Activated T-helper 9 cell treated with anti-CD3 and anti-CD28 coated beads, Interleukin-2, amount 50 U/mL, for 16 hours (primary cell): Measurements from ENCODE around the gene SDHAF4.
"Not testable (repeated sequence)": the region's sequence is repeated elsewhere in the genome, so short reads cannot be mapped to it uniquely, and the experiment has no call there.

Source experiments
- DNase-seq: peaks from one replicate; pipeline ENCODE4 v3.0.0-alpha.2; 2020; ENCODE audit warnings: low read depth

The SDHAF4 gene

DNA sequence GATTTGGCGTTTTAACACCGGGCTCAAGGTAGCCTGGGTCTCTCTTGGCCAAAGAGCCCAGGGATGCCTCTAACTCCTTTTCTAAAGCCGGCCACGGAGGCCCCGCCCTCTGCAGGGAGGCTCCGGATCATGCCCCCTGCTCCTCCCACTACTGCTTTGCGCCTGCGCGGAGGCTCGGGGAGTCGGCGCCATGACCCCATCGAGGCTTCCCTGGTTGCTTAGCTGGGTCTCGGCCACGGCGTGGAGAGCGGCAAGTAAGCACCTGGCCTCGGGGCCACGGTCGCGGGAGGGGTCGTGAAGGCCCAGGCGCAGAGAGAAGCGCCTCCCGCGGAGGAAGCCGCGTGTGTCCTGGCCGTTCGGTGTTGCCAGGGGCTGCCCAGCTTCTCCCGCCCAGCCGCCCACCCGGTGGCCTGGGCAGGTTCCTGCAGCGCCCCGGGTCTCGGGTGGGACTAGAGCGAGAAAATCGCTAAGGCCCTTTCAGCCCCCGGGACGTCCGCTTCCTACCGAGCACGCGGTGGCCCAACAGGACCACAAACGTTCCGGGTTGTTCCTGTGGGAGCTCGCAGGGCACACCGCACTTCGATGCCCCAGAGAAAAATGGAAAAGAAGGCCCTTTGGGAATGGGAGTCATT is at the start of gene SDHAF4:
Gene SDHAF4 (plus strand): TSS at position 180 of the 632 bp plus-strand sequence. CDS start 11 bp downstream, at position 191.
- DNase-seq = peak; percentile 92

DNA sequence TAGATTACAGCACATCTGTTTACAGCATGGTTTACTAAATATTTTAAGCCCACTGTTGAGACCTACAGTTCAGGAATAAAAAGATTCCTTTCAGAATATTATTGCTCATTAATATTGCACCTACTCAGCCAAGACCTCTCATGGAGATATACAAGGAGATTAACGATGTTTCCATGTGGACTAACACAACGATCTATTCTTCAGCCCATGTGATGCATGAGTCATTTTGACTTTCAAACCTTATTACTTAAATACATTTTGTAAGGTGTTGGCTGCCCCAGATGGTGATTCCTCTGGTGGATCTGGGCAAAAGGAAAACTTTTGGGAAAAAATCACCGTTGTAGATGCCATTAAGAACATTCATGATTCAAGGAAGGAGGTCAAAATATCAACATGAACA is 48.0 kb upstream of the SDHAF4 start:
- DNase-seq = no peak

DNA sequence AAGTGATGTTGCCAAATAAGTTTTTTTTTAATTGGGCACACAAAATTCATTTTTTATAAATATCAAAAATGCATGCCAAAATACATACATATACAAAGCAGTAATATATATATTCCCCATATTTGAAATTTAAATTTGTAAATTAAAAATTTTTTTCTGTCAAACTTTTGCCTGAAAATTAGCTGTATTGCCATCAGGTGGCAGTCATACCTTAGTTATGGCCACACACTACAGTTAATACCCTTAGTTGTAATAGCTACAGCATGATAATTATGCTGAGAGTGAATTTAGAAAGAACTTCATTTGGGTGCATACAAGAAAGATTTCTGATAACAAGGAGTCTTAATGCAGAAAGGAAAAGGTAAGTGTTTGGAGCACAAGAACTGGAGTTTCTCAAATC is 46.2 kb upstream of the SDHAF4 start:
- no peak for DNase-seq

DNA sequence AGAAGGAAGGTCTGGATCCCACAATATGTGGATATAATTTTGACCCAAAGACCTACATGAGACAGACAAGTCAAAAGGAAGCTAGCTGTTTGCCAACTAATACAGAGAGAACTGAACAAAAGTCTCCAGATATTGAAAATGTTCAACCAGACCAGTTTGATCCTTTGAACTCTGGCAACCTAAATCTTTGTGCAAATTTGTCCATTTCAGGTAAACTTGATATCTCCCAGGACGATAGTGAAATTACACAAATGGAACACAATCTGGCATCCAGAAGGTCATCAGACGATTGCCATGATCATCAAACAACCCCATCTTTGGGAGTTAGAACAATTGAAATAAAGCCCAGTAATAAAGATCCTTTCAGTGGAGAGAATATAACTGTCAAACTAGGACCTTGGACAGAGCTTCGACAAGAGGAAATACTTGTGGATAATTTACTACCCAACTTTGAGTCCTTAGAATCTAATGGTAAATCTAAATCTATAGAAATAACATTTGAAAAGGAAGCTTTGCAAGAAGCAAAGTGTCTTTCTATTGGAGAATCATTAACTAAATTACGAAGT is 41.9 kb upstream of the SDHAF4 start:
- DNase-seq = no peak

DNA sequence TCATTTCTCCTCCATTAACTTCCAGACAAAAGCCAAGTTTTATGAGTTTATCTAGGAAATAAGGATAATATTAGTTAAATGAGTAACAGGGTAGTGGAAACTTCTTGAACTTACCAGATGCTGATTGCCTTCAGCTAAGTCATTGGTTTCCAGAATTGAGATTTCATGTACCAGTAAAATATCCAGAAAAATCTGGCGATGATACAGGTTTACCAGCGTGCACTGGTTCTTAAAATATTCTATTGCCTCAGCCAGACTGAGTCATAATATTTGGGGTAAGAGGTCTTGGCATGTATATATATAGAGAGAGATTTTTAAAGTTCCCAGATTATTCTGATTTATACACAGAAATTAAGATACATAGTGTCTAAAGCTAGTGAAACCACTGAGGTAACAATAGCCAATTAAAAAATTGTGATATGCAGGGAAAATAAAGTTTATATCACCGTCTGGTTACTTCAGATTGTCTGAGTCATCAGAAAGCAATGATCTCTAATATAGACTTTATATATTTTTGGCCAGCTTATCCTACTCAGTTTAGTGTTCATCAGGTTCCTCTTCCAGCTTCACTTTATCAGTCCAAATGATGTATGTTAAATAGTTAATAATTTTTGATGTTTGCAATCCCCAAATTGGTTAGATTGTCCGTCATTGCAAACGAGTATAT is 39.5 kb upstream of the SDHAF4 start:
- no peak for DNase-seq

DNA sequence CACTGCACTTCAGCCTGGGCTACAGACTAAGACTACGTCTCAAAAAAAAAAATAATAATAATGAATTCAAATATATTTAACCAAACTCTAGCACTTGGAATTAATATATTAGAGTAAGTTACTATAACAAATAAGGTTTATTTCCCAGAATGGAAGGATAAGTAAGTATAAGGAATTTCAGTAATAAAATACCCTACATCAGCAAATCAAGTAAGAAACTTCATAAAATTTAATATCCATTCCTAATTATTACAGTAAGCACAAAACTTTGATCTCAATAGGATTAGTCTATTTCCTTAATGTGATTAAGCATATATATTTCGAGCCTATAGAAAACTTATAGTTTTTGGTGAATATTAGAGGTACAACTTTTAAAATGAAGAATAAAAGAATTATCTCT is 36.7 kb upstream of the SDHAF4 start:
- no peak for DNase-seq

DNA sequence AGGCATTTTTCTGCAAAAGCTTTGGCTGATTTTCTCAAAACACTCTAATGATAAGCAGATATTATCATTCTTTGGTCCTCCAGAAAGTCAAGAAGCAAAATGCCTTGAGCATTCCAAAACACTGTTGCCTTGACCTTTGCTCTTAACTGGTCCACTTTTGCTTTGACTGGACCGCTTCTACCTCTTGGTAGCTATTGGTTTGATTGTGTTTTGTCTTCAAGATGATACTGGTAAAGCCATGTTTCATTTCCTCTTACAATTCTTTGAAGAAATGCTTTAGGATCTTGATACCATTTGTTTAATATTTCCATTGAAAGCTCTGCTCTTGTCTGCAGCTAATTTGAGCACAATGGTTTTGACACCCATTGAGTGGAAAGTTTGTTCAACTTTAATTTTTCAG is 35.6 kb upstream of the SDHAF4 start:
- no peak for DNase-seq

DNA sequence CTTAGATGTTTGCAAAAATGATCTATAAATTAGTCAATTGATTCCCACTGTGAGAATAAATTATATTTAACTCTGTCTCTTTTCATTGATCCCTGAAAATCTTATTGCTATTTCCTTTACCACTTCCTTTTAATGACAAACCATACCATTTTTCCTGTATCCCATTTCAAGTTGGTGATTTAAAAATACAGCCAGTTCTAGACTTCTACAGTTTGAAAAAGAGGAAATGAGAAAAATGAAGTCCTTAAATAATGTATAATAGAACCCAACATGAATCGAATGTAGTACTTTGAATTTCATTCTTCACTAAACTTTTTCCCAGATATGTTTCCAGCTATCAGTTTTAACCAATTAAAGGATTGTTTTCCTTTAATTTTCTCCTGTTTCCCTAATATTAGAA is 29.5 kb upstream of the SDHAF4 start:
- DNase-seq = no peak

DNA sequence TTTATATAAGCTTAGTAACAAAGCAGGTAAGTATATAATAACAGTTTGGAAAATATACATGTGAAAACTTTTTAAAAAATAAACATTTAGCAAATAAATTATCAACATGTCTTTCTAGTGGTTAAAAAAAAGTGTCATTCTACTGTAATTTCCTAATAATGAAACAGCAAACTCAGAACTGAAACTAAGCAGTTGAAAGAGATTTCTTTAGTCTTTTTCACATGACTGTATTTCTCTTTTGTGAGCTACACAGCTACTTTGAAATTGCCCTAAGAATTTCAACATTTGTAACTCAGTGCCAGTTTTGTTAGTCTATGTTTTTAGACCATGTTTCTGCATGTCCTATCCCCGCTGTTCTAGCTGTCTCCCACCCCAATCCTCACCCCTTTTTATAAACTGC is 28.4 kb upstream of the SDHAF4 start:
- DNase-seq = no peak

DNA sequence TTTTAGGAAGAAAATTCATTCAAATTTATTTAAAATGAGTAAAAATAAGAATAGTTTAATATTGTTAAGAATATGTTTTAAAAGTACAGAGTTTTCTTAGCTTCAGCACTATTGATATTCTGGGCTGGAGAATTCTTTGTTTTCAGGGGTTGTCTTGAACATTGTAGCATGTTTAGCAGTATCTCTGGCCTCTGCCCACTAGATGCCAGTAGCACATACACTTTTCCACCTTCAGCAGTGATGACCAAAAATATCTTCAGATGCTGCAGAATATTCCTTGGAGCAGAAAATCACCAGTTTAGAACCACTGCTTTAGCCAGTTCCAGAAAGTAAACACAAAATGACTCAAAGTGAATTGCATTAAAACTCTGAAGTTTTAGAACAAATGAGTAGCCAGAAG is 19.4 kb upstream of the SDHAF4 start:
- no peak for DNase-seq

DNA sequence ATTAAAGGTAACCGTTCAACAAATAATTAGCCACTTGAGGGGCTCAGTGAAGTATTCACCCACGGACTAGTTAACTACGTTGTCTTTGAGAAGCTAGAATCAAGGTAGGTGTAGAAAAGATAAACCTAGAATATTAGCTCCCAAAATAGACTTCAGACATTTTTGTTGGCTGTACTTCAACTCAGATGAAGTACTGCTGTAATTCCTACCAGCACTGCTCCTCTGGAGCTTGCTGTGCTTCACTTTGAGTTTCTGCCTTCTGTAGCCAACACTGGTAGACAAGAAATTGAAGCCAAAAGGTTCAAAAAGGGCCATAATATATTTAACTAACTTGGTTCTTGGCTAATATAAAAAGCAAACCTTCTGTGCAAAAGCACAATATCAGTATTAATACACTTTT is 18.8 kb upstream of the SDHAF4 start:
- no peak for DNase-seq

DNA sequence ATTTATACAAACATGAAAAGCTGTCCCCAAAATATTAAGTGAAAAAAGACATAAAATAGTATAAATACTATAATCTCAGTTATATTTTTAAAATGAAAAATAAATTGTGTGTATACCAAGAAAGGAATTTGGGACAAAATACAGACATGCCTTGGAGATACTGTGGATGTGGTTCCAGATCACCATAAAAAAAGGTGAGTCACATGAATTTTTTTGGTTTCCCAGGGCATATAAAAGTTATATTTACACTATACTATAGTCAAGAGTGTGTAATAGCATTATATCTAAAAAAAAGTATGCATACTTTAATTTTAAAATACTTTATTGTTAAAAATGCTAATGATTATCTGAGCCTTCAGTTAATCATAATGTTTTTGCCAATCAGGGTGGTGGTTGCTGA is 17.4 kb upstream of the SDHAF4 start:
- no peak for DNase-seq

DNA sequence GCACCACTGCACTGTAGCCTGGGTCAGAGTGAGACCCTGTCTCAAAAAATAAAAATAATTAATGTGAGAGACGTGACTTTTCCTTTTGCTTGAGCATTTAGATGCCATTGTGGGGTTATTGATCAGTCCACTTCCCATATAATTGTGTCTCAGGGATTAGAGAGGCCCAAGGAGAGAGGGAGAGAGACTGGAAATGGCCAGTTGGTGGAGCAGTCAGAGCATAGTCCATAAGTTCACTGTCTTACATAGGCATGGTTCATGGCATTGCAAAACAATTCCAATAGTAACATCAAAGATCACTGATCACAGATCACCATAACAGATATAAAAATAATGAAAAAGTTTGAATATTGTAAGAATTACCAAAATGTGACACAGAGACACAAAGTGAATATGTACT is 15.2 kb upstream of the SDHAF4 start:
- no peak for DNase-seq

DNA sequence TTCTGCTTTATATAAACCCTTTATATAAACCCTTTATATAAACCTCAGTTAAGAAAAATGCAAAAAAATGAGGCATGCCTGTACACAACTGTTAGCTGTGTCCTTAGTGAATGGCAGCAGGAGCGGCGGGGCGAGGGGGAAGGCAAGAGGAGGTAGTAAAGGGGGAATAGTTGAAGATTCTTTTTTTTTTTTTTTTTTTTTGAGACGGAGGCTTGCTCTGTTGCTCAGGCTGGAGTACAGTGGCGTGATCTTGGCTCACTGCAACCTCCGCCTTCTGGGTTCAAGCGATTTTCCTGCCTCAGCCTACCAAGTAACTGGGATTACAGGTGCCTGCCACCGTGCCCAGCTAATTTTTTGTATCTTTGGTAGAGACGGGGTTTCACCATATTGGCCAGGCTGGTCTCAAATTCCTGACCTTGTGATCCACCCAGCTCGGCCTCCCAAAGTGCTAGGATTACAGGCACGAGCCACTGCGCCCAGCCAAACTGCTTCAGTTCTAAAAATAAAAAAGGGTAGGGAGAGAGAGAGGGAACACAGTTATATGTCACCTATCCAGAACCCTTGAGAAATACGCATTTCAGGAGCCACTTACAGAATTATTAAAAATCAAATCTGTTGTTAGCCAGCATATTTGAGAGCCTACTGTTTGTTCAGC is 14.3 kb upstream of the SDHAF4 start:
- not testable (repeated sequence) for DNase-seq

DNA sequence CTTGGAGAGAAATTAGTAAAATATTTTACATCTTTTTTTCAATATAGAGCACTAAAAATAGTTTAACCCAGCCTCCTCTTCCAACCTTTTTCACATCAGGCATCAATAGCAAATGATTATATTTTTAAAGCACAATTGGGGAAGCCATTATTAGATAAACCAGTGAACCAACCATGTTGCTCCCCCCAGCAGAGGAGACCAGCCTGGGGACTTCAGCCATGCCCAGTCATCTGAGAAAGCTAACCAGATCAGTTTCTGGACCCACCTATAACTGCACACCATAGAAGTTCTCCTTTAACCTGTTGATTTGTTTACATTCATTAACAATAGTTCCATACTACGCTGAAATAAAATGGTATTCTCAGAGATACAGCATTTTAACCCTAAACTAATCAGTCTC is 13.8 kb upstream of the SDHAF4 start:
- DNase-seq = no peak

DNA sequence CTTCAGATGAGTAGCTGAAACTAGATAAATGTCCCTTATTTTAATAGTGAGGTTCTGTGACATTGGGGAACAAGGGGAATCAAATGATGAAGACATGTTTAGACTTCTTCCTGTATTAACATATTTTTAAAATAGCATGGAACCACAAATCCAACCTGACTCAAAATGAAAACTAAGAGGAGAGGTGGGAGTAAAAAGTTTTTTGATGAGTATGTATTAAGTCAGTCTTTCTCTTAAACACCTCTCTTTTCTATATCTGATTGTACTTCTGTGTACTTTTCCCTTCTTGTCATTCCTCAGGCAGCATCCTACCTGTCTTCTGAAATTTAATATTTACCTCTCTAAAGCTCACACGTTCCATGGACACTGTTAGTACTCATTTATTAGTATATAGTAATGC is 8.7 kb upstream of the SDHAF4 start:
- DNase-seq = no peak

DNA sequence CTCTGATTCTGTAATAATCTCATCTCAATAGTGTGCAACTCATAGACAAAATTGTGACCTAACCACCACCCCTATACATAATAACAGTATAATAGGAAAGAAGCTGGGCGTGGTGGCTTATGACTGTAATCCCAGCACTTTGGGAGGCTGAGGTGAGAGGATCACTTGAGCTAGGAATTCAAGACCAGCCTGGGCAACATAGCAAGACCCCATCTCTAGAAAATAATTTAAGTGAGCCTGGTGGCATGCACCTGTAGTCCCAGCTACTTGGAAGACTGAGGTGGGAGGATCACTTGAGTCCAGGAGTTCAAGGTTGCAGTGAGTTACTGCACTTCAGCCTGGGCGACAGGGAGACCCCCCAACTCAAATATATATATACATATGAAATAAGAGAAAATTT is 4.3 kb upstream of the SDHAF4 start:
- DNase-seq = not testable (repeated sequence)

DNA sequence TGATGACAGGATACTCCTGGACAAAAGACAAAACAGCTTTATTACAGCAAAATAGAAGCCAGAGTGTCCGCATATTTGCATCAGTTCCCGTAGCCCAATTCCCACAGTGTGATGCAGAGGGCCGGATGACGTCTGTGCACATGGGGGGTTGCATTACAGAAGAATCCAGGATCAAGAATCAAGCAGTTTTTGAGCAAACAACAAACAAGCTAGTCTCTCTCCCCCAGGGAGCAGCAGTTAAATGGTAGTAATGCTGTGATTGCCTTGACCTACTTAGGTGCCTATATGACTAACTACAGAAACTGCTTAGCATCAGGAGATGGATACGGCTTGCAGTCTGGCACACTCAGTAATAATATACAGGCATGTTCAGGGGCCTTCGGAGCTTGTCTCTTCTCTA is 3.2 kb upstream of the SDHAF4 start:
- no peak for DNase-seq

DNA sequence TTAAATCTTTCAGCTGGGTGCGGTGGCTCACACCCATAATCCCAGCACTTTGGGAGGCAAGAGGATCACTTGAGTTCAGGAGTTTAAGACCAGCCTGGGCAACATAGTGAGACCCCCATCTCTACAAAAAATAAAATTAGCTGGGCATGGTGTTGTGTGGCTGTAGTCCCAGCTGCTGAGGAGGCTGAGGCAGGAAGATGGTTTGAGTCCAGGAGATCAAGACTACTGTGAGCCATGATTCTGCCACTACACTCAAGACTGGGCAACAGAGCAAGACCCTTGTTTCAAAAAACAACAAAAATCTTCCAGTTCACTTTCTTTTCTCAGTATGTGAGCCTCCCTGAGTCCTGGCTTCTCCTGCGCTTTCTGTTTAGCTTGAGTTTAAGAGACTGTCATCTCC is 7.9 kb downstream of the SDHAF4 start:
- DNase-seq = no peak

DNA sequence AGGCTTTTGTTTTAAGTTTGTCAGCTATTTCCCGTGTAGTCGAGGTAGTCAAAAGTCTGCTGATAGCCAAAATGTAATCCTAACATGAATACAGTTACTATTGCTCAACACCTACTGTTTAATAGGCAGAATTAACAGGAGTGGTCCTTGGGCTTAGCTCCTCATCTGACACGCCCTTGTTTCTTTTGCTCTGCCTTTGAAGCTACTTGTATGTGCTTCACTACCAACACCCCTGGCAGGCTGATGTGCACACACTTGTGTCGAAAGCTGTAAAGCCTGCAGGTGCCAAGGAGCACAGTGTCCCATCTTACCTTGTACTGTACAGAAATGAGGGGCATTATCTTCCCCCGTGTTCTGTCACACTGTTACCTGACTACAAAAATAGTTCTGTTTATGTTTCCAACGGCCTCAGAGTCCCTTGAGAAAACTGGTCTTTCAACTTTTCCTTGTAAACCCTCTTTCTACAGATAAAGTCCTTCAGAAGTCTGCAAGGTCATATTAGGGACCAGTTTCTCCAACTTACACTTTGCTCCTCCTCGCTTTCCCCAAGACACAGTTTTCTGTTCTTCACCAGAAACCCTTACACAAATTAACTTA is 9.3 kb downstream of the SDHAF4 start:
- DNase-seq = no peak

DNA sequence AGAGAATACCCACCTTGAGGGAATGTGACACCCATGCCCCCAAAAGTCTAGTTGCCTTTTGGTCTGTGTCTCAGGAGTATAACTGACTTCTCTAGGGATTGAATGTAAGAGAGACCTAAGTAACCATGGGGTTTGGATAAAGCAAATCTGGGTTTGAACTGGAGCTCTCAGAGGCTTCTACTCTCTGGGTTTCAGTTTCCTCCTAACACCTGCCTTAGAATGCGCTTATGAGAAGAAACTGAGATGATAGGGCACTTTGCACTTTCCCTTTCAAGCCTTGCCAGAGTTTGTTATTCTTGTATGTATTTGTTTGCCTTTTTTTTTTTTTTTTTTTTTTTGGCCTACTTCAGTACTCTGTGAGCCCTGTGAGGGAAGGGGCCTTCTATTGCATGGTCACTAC is 19.4 kb downstream of the SDHAF4 start:
- DNase-seq = no peak

DNA sequence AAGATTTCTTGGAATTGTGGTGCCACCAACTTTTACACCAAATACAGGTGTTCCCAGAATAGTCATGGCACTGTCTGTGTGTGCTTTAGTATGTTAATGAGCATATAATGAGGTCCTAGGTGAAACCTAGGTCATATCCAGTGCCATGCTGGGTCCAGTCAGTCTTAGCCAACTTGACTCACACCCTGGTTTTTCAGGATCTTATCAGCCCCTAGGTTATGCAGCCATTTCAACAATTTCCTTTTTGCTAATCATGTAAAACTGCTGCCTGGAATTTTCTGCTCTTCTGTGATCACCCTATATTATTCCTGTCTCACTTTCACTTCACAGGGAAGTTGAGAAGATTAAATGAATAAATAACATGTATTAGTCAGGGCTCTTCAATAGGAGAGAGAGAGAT is 23.7 kb downstream of the SDHAF4 start:
- DNase-seq = no peak
